ENCODE measurements around the gene SMYD4. TPM values are rescaled to one million over a fixed set of nuclear protein-coding genes. Genes with fewer than 3 reads are reported as not detected.

The SMYD4 gene
- polyA plus RNA-seq, 1 donor from 2014 or later, result 6.8 TPM

DNA sequence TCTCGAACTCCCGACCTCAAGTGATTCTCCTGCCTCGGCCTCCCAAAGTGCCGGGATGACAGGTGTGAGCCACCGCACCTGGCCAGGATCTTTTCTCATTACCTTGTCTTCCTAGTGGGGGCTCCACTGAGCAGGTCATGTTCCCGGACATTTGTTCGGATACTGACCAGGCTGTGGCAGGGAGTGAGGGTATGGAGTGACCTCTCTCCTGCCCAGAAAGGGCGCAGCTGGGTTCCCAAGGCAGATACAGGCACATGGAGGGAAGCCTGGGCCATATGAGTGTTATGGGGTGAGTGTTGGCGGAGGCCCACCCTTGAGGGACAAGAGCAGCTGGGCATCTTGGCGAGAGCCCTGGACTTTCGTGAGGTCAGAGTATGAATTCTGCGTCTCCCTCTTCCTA, 62.3 kb downstream of the SMYD4 start:
- no peak overlapping the region for H3K9ac ChIP-seq (ENCODE audit: low read length)
- H3K79me2 ChIP-seq (replicated peaks; ENCODE audit: insufficient read depth, low read length), result no peaks in the 10 kb centered on the region
- no peaks in the 10 kb centered on the region for H3K36me3 ChIP-seq (ENCODE audit: insufficient read depth, low read length)
- H3K27me3 ChIP-seq (ENCODE audit: insufficient read depth, low read depth, low read length), result no peaks in the 10 kb centered on the region
- TF ChIP-seq RAD21 (conservative IDR thresholded peaks at IDR 0.05) (no peak), TAF1 (IDR thresholded peaks at IDR 0.05; ENCODE audit: low read depth) (no peak), EP300 (conservative IDR thresholded peaks at IDR 0.05; ENCODE audit: poor library complexity, severe bottlenecking) (no peak), EZH2 (IDR thresholded peaks at IDR 0.05; ENCODE audit: borderline replicate concordance, insufficient read depth, low read length, poor library complexity, severe bottlenecking) (no peak), SMC3 (conservative IDR thresholded peaks at IDR 0.05; ENCODE audit: poor library complexity) (no peak)
- TF ChIP-seq, protein P1, sequence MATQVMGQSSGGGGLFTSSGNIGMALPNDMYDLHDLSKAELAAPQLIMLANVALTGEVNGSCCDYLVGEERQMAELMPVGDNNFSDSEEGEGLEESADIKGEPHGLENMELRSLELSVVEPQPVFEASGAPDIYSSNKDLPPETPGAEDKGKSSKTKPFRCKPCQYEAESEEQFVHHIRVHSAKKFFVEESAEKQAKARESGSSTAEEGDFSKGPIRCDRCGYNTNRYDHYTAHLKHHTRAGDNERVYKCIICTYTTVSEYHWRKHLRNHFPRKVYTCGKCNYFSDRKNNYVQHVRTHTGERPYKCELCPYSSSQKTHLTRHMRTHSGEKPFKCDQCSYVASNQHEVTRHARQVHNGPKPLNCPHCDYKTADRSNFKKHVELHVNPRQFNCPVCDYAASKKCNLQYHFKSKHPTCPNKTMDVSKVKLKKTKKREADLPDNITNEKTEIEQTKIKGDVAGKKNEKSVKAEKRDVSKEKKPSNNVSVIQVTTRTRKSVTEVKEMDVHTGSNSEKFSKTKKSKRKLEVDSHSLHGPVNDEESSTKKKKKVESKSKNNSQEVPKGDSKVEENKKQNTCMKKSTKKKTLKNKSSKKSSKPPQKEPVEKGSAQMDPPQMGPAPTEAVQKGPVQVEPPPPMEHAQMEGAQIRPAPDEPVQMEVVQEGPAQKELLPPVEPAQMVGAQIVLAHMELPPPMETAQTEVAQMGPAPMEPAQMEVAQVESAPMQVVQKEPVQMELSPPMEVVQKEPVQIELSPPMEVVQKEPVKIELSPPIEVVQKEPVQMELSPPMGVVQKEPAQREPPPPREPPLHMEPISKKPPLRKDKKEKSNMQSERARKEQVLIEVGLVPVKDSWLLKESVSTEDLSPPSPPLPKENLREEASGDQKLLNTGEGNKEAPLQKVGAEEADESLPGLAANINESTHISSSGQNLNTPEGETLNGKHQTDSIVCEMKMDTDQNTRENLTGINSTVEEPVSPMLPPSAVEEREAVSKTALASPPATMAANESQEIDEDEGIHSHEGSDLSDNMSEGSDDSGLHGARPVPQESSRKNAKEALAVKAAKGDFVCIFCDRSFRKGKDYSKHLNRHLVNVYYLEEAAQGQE (IDR thresholded peaks at IDR 0.05; ENCODE audit: borderline replicate concordance), result no peak
- TF ChIP-seq, protein P2, sequence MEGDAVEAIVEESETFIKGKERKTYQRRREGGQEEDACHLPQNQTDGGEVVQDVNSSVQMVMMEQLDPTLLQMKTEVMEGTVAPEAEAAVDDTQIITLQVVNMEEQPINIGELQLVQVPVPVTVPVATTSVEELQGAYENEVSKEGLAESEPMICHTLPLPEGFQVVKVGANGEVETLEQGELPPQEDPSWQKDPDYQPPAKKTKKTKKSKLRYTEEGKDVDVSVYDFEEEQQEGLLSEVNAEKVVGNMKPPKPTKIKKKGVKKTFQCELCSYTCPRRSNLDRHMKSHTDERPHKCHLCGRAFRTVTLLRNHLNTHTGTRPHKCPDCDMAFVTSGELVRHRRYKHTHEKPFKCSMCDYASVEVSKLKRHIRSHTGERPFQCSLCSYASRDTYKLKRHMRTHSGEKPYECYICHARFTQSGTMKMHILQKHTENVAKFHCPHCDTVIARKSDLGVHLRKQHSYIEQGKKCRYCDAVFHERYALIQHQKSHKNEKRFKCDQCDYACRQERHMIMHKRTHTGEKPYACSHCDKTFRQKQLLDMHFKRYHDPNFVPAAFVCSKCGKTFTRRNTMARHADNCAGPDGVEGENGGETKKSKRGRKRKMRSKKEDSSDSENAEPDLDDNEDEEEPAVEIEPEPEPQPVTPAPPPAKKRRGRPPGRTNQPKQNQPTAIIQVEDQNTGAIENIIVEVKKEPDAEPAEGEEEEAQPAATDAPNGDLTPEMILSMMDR (IDR thresholded peaks at IDR 0.05; ENCODE audit: poor library complexity, severe bottlenecking), result no peak
- H3K27ac ChIP-seq (ENCODE audit: low read length), result no peak overlapping the region
- H3K4me3 ChIP-seq (ENCODE audit: low read length), result no peak overlapping the region
- H3K4me2 ChIP-seq (ENCODE audit: low read length), result no peak overlapping the region
- no peaks in the 10 kb centered on the region for H3K9me3 ChIP-seq (ENCODE audit: low read length)
- no peaks in the 10 kb centered on the region for H3K9me2 ChIP-seq (ENCODE audit: insufficient read depth, low read length)
- no peaks in the 10 kb centered on the region for H4K20me1 ChIP-seq (ENCODE audit: insufficient read depth)
- no peak overlapping the region for H2AFZ ChIP-seq (ENCODE audit: low read depth, low read length)
- no peaks in the 10 kb centered on the region for H3F3A ChIP-seq (ENCODE audit: insufficient read depth, low read length, poor library complexity, severe bottlenecking)

DNA sequence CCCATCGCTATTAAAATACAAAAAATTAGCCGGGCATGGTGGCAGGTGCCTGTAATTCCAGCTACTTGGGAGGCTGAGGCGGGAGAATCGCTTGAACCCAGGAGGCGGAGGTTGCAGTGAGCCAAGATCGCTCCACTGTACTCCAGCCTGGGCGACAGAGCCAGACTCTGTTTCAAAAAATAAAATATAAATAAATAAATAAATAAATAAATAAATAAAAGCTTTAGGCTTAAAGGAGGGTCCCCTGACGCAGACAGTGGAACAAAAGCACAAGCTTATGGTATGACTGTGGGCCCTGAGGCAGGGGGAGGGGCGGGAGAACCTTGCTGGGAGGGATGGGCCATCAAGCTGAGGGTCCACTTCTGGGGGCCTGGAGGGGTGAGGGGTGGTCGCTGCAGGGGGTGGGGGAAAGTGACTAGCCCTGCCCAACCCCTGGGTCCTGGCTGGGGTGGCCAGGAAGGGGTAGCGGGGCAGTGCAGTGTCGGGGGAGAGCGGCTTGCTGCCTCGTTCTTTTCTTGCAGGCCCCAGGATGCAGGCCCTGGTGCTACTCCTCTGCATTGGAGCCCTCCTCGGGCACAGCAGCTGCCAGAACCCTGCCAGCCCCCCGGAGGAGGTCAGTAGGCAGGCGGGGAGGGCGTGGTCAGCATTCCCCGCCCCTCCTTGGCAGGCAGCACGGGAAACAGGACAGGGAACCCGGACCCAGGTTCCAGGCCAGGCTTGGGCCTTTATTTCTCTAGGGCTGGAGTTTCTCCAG, 63.1 kb downstream of the SMYD4 start:
- no peaks in the 10 kb centered on the region for H3K79me2 ChIP-seq (replicated peaks; ENCODE audit: insufficient read depth, low read length)
- H2AFZ ChIP-seq (ENCODE audit: low read depth, low read length), result no peak overlapping the region
- no peaks in the 10 kb centered on the region for H3K36me3 ChIP-seq (ENCODE audit: insufficient read depth, low read length)
- H3K27me3 ChIP-seq (ENCODE audit: insufficient read depth, low read depth, low read length), result no peaks in the 10 kb centered on the region
- TF ChIP-seq, protein P2 (IDR thresholded peaks at IDR 0.05; ENCODE audit: poor library complexity, severe bottlenecking), result no peak
- no peak for TF ChIP-seq POLR2AphosphoS5 (IDR thresholded peaks at IDR 0.05)
- no peak for TF ChIP-seq EZH2 (IDR thresholded peaks at IDR 0.05; ENCODE audit: borderline replicate concordance, insufficient read depth, low read length, poor library complexity, severe bottlenecking)
- TF ChIP-seq, protein P1 (IDR thresholded peaks at IDR 0.05; ENCODE audit: borderline replicate concordance), result no peak
- no peak for TF ChIP-seq SMC3 (conservative IDR thresholded peaks at IDR 0.05; ENCODE audit: poor library complexity)
- TF ChIP-seq EP300 (conservative IDR thresholded peaks at IDR 0.05; ENCODE audit: poor library complexity, severe bottlenecking), result no peak
- no peak for TF ChIP-seq TAF1 (IDR thresholded peaks at IDR 0.05; ENCODE audit: low read depth)
- no peak for TF ChIP-seq RAD21 (conservative IDR thresholded peaks at IDR 0.05)
- no peak for TF ChIP-seq MXI1 (conservative IDR thresholded peaks at IDR 0.05; ENCODE audit: poor library complexity, severe bottlenecking)
- H3K9me2 ChIP-seq (ENCODE audit: insufficient read depth, low read length), result no peaks in the 10 kb centered on the region
- no peak overlapping the region for H3K27ac ChIP-seq (ENCODE audit: low read length)
- no peak overlapping the region for H3K4me3 ChIP-seq (ENCODE audit: low read length)
- no peaks in the 10 kb centered on the region for H3K9me3 ChIP-seq (ENCODE audit: low read length)
- no peaks in the 10 kb centered on the region for H4K20me1 ChIP-seq (ENCODE audit: insufficient read depth)
- no peak overlapping the region for H3K4me2 ChIP-seq (ENCODE audit: low read length)
- H3F3A ChIP-seq (ENCODE audit: insufficient read depth, low read length, poor library complexity, severe bottlenecking), result no peaks in the 10 kb centered on the region
- H3K9ac ChIP-seq (ENCODE audit: low read length), result no peak overlapping the region

Data from neural cell (in vitro differentiated cells).